HG02970 (cell line): ENCODE results near the gene RHOC.

Experiments used
- ATAC-seq: cut with Tn5 transposase; IDR thresholded peaks from one replicate; pipeline ENCODE4 v1.9.1; 2021; ENCODE audit warnings: mild to moderate bottlenecking, moderate library complexity, moderate number of reproducible peaks; ENCODE audit not compliant: unreplicated experiment, low FRiP score

Gene RHOC

DNA sequence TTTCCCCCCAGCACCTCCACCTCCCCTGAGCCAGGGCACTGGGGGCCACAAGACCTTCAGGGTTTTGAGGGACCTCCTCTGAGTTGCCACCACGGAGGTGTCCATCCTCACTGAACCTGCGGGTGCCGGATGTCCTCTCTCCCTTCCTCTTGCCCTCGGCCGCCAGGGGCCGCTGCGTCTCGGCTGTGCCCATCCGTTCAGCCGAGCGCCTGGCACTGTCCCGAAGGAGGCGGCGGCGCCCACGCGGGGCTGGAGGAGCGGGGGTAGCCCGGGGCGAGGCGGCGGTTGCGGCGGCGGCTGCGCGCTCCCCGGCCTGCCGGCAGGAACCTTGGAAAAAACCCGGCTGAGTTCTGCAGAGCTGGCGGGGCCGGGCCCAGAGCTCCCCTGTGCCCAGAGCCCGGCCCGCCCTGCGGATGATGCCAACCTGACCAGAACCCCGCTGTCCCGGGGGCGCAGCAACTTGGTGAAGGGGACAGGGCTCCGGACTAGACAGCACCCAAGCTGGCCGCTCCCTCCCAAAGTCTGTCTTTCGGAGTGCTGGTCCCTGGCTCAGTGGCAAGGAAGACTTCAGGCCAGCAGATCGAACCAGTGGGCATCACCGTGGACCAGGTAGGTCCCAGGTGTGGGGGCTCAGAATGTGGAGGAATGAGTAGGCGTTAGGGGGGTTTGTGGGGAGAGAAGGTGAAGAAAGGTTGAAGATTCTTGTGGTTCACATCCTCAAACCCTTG lies 11.9 kb upstream of the RHOC start:
- no peak for ATAC-seq

DNA sequence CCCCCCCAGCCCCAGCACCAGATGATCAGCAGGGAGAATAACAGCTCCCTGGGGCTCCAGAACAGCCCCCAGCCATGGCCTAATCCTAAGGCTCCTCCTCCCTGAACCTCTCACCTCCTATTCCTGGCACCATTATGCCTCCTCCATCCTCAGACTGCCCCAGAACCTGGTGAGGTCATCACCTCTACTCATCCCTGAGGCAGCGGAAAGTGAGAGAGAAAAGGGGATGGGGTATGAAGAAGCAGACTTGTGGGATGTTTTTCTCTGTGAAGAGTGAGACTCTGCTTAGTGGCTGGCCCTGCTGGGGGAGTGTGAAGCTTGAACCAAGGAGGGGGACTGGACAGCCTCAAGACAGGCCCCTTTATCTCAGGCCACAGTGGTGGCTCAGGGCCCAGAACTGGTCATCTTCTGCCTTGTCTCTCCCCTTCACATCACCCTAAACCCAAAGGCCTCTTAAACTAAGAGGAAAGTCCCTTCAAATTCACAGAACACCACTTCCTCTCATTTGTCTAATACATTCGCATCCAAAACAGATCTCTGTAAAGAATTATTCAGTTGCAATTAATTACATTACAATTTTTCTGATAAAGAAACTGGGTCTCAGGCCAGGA lies 10.4 kb upstream of the RHOC start:
- no peak for ATAC-seq

DNA sequence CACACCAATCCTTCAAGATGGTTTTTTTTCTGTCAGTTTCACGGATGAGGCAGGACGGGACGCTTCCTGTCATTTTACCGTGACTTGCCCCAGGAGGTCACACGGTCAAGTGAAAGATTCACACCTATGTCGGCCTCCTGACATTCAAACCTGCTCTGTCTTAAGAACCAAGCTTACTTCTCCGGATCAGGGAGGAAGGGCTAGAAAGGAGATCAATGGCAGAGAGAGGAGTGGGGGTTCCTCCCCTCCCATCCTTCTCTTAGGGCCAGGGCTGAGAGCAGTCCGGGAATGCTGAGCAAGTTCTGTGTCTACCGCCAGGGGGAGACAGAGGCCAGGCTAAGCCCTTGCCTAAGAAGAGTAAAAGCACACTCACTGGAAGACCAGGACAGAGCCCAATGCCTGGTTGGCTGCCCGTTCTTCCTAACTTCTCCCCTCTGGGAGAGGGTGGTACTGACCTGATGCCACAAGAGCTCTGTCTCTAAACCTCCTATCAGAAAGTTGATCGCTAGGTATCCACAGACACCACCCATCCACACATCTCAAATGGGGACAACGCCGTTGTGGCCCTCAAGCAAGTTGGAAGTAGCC lies 9.3 kb upstream of the RHOC start:
- no peak for ATAC-seq

DNA sequence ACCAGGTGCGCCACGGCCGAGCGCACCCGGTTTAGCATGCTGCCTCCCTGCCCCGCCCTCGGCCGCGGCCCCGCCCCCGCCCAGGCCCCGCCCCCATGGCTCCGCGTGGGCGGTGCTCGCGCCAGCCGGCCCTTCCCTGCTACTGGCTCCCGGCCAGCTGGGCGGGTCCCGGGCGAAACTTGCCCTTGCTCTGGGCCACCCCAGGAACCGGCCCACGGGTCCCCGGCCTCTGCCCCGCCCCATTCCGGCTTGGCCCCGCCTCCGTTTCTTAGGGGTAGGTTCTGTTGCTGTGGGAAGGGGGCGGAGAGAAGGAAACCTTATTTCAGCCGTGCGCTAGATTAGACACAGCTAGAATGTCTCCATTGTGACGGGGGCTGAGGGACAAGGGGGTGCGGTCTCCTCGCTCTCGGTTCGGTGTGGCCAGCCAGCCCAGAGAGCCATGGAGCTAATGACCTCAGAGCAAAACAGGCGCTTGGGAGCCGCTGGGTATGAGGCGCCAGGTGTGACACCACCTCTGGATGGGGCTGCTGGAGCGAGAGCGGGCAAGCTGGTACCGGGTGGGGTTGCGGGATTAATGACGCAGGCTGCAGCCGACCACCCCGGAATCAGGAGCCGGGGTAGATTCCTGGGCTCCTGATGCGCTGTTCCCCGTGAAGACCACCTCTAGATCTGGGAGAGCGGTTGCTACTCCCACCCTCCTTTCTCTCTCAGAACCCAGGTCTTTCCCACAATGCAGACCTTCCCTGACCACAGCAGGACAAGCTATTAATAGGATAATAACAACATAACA lies 8.5 kb upstream of the RHOC start, which contains the start of gene PPM1J:
Gene PPM1J, minus strand, starts transcription at position 69 of the 790 bp plus-strand sequence. Its CDS starts 31 bp downstream, at position 38.
- peak; percentile 83 for ATAC-seq

DNA sequence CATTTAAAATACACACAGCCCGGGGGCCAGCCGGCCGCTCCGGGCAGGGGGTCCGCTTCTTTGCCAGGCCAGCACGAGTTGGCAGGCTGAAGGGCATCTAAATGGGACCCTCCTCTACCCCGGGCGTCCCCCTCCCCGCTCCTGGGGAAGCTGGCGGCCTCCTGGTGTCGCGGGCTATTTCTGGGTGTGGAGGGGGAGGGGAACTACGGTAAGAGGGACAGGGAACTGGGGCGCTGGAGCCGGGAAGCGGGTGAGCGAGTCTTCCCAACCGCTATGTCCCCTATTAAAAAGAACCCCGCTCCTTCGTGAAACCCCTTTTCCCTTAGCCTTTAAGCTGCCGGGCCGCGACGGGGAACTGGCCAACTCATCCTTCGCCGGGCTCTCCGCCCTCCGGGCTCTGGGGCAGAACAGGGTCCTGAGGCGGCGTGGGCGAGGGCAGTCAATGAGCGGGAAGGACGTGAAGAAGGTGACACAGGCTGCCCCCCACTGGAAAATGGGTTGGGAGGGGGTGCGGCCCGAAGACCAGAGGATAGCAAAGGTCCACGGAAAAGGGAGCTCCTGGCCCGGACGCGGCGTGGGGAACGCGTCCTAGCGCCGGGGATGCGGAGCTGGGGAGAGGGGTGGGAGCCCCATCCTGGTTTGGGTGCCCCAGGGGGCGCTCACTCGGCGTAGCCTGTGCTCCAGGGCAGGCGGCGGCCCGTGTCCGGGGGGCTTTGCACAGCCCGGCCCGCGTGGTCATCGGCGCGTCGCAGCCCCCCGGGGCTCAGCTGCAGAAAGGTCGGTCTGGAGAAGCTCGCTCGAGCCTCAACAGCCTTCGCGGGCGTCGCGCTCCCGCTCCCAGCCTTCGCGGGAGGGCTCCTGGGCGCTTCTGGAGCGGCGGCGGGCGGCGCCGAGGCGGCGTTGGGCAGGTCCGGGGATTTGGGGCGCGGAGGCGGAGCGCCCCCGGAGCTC lies 7.7 kb upstream of the RHOC start:
- no peak for ATAC-seq

DNA sequence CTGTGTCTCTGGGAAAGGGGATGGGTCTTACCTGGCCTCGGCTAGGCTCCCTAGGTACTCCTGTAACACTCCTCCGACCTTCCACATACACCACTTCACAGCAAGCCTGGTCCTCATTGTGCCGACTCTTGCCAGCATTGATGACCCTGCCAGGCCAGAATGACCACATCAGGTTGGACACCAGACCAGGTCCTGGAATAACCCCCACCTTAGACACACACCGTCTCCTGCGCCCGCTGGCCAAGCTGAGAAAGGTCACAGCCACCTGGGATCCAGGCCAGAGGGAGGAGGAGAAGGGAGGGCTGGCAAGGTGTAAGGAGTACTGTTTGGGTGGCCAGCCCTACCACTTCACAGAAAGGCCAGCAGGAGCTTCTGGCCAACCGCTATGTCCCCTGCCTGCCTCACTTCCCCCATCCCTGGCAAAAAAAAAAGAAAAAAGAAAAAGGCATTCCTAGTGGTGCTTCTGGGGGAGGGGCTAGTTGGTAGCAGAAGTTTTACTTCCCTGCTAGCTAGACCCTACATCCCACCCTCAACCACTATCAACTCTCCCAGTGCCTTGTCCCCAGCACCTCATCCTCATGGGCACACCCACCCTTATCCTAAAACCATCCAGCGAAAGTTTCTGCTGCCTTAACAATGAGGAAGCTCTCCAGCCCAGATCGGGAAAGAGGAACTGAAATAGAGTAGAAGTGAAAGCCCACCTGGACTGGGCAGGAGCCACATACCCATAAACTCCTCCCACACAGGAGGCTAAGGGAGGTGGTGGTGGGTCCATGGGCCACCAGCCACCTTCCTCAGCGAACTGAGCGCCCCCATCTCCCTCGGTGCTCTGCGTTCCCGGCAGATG lies 6.8 kb upstream of the RHOC start:
- no peak for ATAC-seq

DNA sequence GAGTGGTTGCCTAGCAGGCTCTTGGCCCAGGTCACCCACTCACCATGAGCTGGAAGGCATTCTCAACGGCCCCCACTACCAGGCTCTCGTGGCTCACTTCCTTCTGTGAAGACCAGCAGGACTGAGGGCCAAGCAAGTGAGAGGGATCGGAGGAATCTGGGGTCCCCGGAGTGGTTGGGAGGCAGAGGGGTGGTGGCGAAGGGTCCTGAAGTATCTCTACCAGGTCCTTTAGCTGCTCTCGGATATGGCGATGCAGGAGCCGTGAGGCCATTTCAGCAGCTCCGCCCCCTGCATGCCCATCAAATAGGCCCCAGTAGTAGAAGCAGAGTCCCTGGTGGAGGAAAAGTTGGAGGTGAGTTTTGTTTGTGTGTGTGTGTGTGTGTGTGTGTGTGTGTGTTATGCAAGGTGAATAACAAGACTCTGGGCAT lies 5.8 kb upstream of the RHOC start:
- no peak for ATAC-seq

DNA sequence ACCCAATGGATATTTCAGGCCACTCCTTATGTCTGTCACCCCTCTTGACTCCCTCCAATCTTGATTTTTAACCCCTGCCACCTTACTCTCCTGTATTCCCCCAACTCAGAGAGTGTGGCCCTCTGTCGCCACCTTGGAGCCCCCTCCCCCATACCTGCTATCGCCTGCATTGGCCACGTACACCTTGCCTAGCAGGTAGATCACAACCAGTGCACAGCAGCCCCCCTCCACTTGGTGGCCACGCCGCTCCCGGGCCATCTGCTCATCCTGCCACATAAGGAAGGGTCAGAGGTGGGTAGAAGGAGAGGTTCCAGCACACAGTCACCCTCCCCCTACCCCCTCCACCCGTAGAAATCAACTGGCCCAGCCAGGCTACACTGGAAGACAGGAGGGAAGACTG lies 5.3 kb upstream of the RHOC start:
- ATAC-seq, result no peak

DNA sequence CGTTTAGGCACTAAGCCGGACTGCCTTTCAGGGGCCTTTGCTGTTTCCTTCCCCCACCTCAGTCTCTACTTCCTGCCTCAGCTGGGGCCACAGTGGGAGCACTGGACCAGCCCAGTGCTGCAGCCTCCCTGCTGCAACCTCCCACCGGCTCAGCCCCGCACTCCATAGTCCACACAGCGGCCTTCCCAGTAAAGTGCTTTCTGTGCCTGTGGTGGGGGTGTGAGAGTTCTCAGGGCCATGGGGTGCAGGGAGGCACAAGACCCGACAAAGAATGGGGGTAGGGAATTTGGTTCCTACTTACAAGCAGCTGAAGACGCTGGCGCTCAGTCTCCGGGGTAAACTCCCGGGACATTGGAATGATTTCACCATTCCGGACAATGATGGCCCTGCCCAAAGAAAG lies 4.7 kb upstream of the RHOC start:
- no peak for ATAC-seq

DNA sequence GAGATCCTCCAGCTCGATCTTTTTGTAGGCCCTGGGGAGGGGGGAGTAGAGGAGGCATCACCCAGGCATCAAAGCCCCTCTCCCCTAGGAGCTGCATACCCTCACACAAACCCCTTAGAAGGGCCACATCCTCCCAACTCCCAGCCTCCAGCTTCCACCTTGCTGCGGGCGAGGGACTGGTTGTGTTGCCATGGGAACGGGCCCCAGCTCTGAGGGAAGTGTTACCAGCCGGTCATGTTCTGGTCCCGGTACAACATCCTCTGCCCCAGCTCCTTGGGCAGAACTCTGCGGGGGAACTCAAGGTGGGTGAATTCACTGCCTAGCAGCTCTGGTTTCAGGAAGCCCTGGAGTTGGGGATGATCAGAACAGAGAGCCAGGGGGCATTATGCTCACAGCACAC lies 4.1 kb upstream of the RHOC start:
- ATAC-seq, result no peak

DNA sequence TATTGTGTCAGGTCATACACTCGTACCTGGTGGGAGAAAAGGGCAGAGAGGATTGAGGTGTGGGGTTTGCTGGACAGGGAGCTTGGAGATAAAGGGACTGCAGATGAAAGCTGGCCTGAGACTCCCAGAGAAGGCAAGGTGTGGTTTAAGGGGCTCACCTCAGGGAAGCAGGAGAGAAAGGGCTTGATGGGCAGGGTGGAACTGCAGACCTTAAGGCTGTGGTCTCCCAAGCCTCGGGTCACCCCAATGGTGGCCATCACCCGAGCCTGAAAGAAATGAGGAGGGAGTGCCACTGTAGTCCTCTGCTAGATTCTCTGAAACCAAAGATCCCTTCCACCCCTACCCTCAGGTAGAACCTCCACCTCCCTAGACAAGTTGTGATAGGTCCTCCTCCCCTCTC lies 3.7 kb upstream of the RHOC start:
- no peak for ATAC-seq

DNA sequence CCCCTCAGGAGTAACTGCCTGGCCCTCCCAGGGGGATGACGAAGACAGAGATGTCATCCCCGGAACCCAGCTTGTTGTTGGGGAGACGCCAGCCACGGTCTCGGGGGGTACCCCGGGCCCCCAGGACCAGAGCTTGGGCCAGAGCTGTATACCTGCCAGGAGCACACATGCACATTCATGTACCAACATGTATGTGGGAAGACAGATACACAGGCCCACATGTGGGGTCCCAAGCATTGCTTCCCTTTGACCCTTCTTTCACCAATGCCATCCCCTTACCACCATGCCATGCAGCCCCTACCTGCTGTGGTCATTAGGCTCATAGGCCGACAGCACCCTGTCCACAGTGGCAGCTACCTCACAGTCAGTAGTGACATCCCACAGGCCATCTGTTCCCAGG lies 3.2 kb upstream of the RHOC start:
- ATAC-seq, result no peak

DNA sequence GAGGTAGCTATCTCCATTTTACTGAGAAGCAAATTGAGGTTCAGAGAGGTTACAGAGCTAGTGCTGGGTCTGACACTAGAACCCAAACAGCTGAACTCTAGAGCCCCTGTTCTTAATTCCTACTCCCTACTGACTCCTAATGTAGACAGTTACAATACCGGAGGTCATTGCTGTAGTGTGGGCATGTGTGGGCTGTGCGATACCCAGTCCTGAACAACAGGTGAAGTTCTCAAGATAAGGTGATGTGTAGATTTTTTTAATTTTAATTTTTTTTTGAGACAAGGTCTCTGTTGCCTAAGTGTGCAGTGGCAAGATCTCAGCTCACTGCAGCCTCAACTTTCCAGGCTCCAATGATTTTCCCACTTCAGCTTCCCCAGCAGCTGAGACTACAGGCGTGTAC lies 1.6 kb upstream of the RHOC start:
- no peak for ATAC-seq

DNA sequence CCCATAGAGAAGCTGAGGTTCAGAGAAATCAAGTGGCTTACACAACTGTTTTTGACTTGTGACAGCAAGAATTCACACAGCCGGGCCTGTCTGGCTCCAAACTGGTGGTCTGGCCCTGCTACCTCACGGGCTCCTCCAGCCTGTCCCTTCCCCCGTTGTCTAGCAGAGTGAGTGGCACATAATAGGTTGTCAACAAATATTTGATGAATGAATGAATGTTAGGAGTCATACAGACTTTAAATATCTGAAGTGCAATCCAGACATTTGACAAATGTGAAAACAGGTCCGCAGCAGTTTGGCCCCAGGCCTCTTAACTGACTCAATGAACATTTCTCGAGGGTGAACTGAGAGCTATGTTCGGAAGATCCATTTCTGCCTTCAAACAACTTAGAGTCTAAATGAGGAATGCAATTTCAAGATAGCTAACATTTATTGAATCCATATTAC lies 1.1 kb upstream of the RHOC start:
- no peak for ATAC-seq

DNA sequence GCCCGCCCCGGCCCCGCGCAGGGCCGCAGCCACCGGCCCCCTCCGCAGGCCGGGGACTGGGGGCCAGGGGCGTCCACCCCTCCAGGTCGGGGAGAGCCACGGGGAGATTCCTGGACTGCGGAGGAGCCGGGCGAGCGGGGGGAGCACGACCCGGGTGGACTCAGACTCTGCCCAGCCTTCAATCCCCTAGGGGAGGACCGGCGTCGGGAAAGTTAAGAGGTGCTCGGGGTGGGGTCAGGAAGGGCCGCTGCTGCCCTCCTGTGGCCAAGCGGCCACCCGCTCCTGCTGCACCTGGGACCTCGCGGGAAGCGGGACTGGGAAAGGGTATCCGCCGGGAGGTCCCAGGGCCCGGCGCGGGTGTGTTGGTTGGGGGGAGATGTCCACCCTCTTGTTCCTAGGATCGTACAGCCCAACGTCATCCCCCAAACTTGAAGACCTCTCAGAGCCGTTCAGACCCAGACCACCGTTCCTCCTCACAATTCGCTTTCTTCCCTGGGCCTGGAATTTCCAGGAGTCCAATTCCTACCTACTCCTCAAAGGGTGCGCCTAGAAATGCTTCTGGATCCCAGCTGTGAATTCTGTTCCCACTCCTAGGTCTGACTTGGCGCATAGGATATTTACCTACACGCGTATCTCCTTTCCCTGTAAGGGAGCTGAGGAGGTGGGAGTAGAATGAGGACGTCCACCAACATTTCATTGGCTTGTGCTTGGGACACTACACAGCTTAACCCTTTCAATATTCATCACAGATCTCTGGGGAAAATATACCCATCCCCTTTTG lies 484 bp upstream of the RHOC start:
- peak; percentile 47 for ATAC-seq

DNA sequence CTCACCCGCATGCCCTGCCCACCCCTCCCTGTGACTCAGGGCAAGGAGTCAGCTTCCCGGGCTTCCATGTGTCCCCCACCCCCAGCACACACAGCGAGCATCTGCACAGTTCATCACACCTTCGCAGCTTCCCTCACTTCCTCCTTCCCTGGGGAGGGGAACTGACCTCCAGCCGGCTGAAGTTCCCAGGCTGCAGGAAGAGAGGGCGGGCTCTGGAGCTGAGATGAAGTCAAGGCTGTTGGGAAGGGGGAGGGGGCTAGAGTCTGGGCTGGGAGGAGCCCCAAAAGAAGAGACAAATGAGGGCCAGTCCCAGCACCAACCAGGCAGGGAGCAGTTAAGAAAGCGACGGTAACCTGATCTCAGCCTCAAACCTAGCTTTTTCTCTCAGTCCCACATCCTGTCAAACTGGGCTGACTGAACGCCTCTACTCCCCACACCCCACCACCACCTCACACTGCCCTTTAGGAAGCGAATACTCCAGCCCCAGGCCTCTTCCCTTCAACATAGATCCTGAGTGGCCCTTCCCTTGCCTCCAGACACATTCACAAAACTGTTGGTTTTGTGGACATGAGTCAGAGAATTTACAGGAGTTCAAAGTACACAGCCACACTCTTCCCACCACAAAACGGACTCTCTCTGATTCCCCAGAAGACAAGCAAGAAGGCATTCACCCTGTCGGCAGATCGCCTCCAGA lies 1.8 kb downstream of the RHOC start:
- peak; percentile 34 for ATAC-seq

DNA sequence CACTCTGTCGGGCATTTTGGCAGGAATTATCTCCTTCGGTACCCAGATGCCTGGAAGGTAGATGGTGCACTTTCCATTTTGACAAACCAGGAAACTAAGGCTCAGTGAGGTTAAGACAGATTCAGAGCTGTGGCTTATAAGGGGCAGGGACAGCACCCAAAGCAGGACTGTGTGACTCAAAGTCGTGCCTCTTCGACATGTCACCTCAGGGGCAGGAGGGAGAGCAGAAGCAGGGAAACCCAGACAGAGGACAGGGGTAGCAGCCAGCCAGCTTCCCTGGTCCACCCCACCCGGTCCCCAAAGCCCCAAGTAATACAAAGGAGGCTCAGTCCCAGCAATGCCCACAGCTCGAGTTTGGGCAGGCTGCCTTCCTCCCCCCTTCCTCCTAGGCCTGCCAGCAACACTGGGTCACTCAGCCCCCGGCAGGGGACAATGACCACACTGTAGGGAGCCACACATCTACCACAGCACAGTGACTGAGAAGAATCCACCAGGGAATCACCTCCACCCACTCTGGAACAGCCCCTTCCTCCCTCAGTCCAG lies 2.5 kb downstream of the RHOC start:
- peak; percentile 3 for ATAC-seq
